Caco-2 (cell line): ENCODE measurements around the gene CLIC4. TPM values are rescaled to one million over a fixed set of nuclear protein-coding genes. Genes with fewer than 3 reads are reported as not detected.

Experiments used
- BruUV-seq: library from RNA; stranded (reverse); fragments of 400-500 nt; replicated peaks from 2 replicates; lab custom pipeline; 2021; lab: Mats Ljungman, UMichigan
- CTCF ChIA-PET: fragments of 300-600 bp; sonication (Branson Sonifier 250); formaldehyde crosslinking; loops from one replicate; lab custom pipeline; 2022; ENCODE audit warnings: antibody characterized with exemption; lab: Charles Lee
- POLR2A ChIA-PET: fragments of 300-600 bp; sonication (Branson Sonifier 250); formaldehyde crosslinking; loops from one replicate; lab custom pipeline; 2022; ENCODE audit warnings: antibody characterized with exemption; lab: Charles Lee
- DNase-seq, 2 experiments: peaks; one replicate each; pipeline versions ENCODE4 v3.0.0 to v3.0.0-alpha.2; 2020 to 2022
- H3K27me3 ChIP-seq: replicated peaks from 2 replicates; pipeline ENCODE4 v1.6.0; 2011; ENCODE audit warnings: low read length; ENCODE audit not compliant: control insufficient read depth, insufficient read depth
- H3K36me3 ChIP-seq: 2 replicates; pipeline ENCODE4 v1.5.1; 2011; ENCODE audit warnings: low read length; ENCODE audit not compliant: control insufficient read depth, insufficient read depth
- H3K4me1 ChIP-seq: fragments of 250-450 bp; sonication (Bioruptor Pico); 2 replicates; pipeline ENCODE4 v1.5.1; 2020; ENCODE audit warnings: mild to moderate bottlenecking
- H3K4me3 ChIP-seq: 2 replicates; pipeline ENCODE4 v1.5.1; 2011; ENCODE audit warnings: low read depth, mild to moderate bottlenecking, control low read depth, low read length
- H3K9me3 ChIP-seq: fragments of 250-450 bp; sonication (Bioruptor Pico); 2 replicates; pipeline ENCODE4 v1.5.1; 2020; ENCODE audit warnings: mild to moderate bottlenecking, moderate library complexity
- H3K27ac Mint-ChIP-seq: one replicate; pipeline ENCODE4 v1.8.0; 2022; ENCODE audit warnings: mixed read lengths; ENCODE audit not compliant: unreplicated experiment
- H3K27me3 Mint-ChIP-seq: one replicate; pipeline ENCODE4 v1.8.0; 2022; ENCODE audit warnings: mixed read lengths; ENCODE audit not compliant: insufficient read depth, unreplicated experiment
- H3K36me3 Mint-ChIP-seq: one replicate; pipeline ENCODE4 v1.8.0; 2022; ENCODE audit warnings: mild to moderate bottlenecking, mixed read lengths; ENCODE audit not compliant: insufficient read depth, unreplicated experiment
- H3K4me1 Mint-ChIP-seq: one replicate; pipeline ENCODE4 v1.8.0; 2022; ENCODE audit warnings: low read depth, mixed read lengths; ENCODE audit not compliant: unreplicated experiment
- H3K4me3 Mint-ChIP-seq: one replicate; pipeline ENCODE4 v1.8.0; 2022; ENCODE audit warnings: mild to moderate bottlenecking, moderate library complexity, mixed read lengths; ENCODE audit not compliant: unreplicated experiment
- H3K9me3 Mint-ChIP-seq: one replicate; pipeline ENCODE4 v1.8.0; 2022; ENCODE audit warnings: mixed read lengths; ENCODE audit not compliant: unreplicated experiment
- CTCF ChIP-seq, 2 experiments: fragments of 200-600 bp in 1 of 2; IDR thresholded peaks; 1 replicate in 1 of 2; 2 replicates in 1 of 2; pipeline versions ENCODE4 v1.5.1 to v1.8.0; 2011 to 2022; ENCODE audit warnings: antibody characterized with exemption in 1 of 2, control low read depth in 1 of 2, inconsistent platforms in 1 of 2, low read depth in 1 of 2, low read length in 1 of 2, mild to moderate bottlenecking in 1 of 2, moderate library complexity in 1 of 2; ENCODE audit not compliant: insufficient read depth in 1 of 2, severe bottlenecking in 1 of 2, unreplicated experiment in 1 of 2
- intact Hi-C: fragments of 100-400 bp; cut with micrococcal nuclease; formaldehyde crosslinking; loops from one replicate; pipeline ENCODE4 v1.10.0; 2022; ENCODE audit not compliant: unreplicated experiment
- total RNA-seq: library from RNA; stranded (reverse); gene quantifications from 2 replicates; pipeline ENCODE4 v1.2.3, GENCODE V29; 2022

The CLIC4 gene
- total RNA-seq, 1 experiment from 2014 or later: 140 TPM

GRCh38 chr1:24764439-24764838, 19.2 kb downstream of the CLIC4 start:
- no peaks in the 10 kb centered on the region for H3K9me3 Mint-ChIP-seq
- no peak overlapping the region for H3K4me3 Mint-ChIP-seq
- no peak for DNase-seq
- Histone ChIP-seq H3K36me3 (no peaks in the 10 kb centered on the region), H3K9me3 (no peaks in the 10 kb centered on the region), H3K4me1 (no peaks in the 10 kb centered on the region; the same call in 1 of the 2 replicates), H3K27me3 (no peaks in the 10 kb centered on the region), H3K4me3 (no peak overlapping the region)
- H3K4me1 Mint-ChIP-seq: no peaks in the 10 kb centered on the region
- H3K27me3 Mint-ChIP-seq: no peaks in the 10 kb centered on the region
- CTCF ChIA-PET: no interaction called here
- intact Hi-C loops: no loop called here
- no peak for TF ChIP-seq CTCF (IDR thresholded peaks at IDR 0.05; ENCODE audit: insufficient read depth in 1 of 2, low read depth in 1 of 2, low read length in 1 of 2, severe bottlenecking in 1 of 2, unreplicated experiment in 1 of 2)
- POLR2A ChIA-PET: no interaction called here
- no peak overlapping the region for H3K27ac Mint-ChIP-seq
- no TSS peak for BruUV-seq
- no peaks in the 10 kb centered on the region for H3K36me3 Mint-ChIP-seq

GRCh38 chr1:24764848-24765247, 19.6 kb downstream of the CLIC4 start:
- intact Hi-C loops: no loop called here

GRCh38 chr1:24765308-24765988, 20.2 kb downstream of the CLIC4 start:
- Histone ChIP-seq H3K36me3 (no peaks in the 10 kb centered on the region), H3K9me3 (no peaks in the 10 kb centered on the region), H3K4me3 (no peak overlapping the region), H3K27me3 (no peaks in the 10 kb centered on the region), H3K4me1 (no peaks in the 10 kb centered on the region; the same call in 1 of the 2 replicates)
- Mint-ChIP-seq H3K27me3 (no peaks in the 10 kb centered on the region), H3K27ac (no peak overlapping the region), H3K9me3 (no peaks in the 10 kb centered on the region), H3K4me3 (no peak overlapping the region), H3K4me1 (no peaks in the 10 kb centered on the region), H3K36me3 (no peaks in the 10 kb centered on the region)
- no peak for DNase-seq
- ChIA-PET POLR2A (no interaction called here), CTCF (interaction anchor here (0.6 kb wide), 1 partner anchor 82 kb away, joined by 3 read pairs; no protein-coding TSS in a partner anchor)
- intact Hi-C loops: no loop called here
- TF ChIP-seq CTCF (IDR thresholded peaks at IDR 0.05; ENCODE audit: insufficient read depth in 1 of 2, low read depth in 1 of 2, low read length in 1 of 2, severe bottlenecking in 1 of 2, unreplicated experiment in 1 of 2): no peak
- no TSS peak for BruUV-seq

More at GRCh38 chr1:24764848-24765247, 19.6 kb downstream of the CLIC4 start:
- Histone ChIP-seq H3K4me3 (no peak overlapping the region), H3K27me3 (no peaks in the 10 kb centered on the region), H3K4me1 (no peaks in the 10 kb centered on the region; the same call in 1 of the 2 replicates), H3K36me3 (no peaks in the 10 kb centered on the region), H3K9me3 (no peaks in the 10 kb centered on the region)
- ChIA-PET POLR2A (no interaction called here), CTCF (interaction anchor here (0.6 kb wide), 1 partner anchor 81 kb away, joined by 3 read pairs; no protein-coding TSS in a partner anchor)
- H3K4me1 Mint-ChIP-seq: no peaks in the 10 kb centered on the region
- no peaks in the 10 kb centered on the region for H3K36me3 Mint-ChIP-seq
- BruUV-seq: no TSS peak
- H3K9me3 Mint-ChIP-seq: no peaks in the 10 kb centered on the region
- H3K4me3 Mint-ChIP-seq: no peak overlapping the region
- DNase-seq: no peak
- no peak for TF ChIP-seq CTCF (IDR thresholded peaks at IDR 0.05; ENCODE audit: insufficient read depth in 1 of 2, low read depth in 1 of 2, low read length in 1 of 2, severe bottlenecking in 1 of 2, unreplicated experiment in 1 of 2)
- H3K27ac Mint-ChIP-seq: no peak overlapping the region
- no peaks in the 10 kb centered on the region for H3K27me3 Mint-ChIP-seq
